GM20431 (cell line): ENCODE data around the gene OR2M3.
"Not testable (repeated sequence)": the region's sequence is repeated elsewhere in the genome, so short reads cannot be mapped to it uniquely, and the experiment has no call there.

Source experiments
- in situ Hi-C: fragments of 300-500 bp; cut with MseI, MboI; formaldehyde crosslinking; loops from one replicate; pipeline ENCODE4 v1.15.0; 2020; ENCODE audit warnings: low sequenced_read_pairs; ENCODE audit not compliant: unreplicated experiment

Gene OR2M3

GRCh38 chr1:248196965-248197364, at the start of gene OR2M3:
OR2M3 (plus strand) TSS chr1:248197265; CDS start chr1:248203068, 5,803 bp downstream.
- in situ Hi-C loops = no loop called here

DNA sequence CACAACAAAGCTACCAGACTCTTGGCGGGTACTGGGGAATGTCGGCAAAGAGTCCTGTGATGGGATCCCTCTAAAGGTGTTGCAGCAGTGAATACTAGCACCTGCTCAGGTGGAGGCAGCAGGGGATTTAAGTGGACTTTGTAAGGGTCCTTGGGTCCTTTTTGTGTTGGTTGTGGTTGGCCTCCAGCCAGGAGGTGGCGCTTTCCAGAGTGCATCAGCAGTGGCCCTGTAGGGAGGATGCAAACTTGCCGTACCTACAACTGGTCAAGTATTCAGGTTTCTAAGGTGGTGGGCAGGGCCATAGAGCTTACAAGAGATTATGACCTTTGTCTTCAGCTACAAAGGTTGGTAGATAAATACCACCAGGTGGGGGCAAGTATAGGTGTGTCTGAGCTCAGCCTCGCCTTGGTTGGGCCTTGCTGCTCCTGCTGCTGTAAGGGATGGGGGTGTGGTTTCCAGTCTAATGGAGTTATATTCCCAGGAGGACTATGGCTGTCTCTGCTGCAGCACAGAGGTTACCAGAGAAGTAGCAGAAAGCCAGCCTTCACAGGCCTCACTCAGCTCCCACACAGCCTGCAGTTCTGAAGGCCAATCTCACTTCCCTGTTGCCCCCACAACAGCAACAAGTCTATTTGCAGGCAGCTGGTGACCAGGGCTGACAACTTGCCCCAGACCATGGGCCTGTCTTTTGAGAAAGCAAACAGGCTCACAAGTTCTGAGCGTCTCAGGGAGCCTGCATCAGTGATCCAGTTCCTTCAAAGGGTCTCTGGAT, 44.8 kb upstream of the OR2M3 start:
- in situ Hi-C loops = no loop called here

- in situ Hi-C loops = no loop called here
Measured at GRCh38 chr1:248155927-248156326, 41.1 kb upstream of the OR2M3 start.

DNA sequence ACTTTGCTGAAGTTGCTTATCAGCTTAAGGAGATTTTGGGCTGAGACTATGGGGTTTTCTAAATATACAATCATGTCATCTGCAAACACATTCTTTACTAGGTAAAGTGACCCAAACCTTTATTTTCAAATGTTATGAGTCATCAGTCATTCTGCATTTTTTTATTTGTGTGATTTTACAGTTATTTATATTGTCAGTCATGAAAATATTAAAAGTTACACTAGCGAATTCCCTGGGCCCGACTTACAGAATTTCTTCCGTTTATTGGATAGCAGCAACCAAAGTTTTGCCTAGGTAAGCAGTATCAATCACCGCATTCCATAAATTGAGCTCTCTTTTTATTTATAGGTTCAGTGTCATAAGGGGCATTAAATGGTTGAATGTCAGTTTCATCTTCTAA, 38.3 kb upstream of the OR2M3 start:
- in situ Hi-C loops = no loop called here

GRCh38 chr1:248164031-248164430, 33.0 kb upstream of the OR2M3 start:
- in situ Hi-C loops = no loop called here

DNA sequence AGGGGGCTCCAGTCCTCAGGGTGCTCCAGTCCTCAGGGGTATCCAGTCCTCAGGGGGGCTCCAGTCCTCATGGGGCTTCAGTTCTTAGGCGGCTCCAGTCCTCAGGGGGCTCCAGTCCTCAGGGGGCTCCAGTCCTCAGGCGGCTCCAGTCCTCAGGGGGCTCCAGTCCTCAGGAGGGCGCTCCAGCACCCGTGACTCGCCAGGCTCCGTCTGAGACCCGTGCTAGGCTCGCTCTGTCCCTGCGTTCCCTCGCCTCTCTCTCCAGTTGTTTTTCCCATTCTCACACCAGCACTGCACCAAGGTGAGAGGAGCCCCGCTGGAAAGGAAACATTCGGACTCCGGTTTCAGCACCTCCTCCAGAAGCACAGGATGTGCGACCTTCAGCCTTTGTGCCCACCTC, 31.9 kb upstream of the OR2M3 start:
- in situ Hi-C loops = no loop called here

GRCh38 chr1:248174521-248174920, 22.5 kb upstream of the OR2M3 start, which contains the start of gene OR2M2:
OR2M2 (plus strand) TSS chr1:248174821; CDS start chr1:248179986, 5,165 bp downstream.
- in situ Hi-C loops = no loop called here

DNA sequence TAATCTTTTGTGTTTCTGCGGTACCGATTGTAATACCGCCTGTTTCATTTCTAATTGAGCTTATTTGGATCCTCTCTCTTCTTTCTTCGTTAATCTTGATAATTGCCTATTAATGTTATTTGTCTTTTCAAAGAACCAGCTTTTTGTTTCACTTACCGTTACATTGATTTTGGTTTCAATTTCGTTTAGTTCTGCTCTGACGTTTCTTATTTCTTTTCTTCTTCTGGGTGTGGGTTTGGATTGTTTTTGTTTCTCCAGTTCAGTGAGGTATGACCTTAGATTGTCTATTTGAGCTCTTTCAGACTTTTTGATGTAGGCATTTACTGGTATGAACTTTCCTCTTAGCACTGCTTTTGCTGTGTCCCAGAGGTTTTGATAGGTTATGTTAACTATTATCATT, 13.1 kb upstream of the OR2M3 start:
- in situ Hi-C loops = no loop called here

DNA sequence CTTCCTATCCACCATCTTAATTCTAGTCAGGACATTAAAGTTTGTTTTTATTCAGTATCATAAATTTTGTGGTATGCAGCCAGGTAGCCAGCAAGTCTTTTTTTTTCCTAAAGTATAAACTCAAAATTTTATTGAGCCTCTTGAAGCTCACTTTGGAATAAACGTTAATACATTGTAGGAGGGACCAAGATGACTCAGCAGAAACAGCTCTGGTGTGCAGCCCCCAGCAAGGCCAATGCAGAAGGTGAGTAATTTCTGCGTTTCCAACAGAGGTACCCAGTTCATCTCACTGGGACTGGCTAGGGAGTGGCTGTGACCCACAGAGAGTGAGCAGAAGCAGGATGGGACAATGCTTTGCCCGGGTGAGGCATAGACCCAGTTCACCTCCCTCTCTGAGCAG, 9.7 kb upstream of the OR2M3 start:
- in situ Hi-C loops = no loop called here

DNA sequence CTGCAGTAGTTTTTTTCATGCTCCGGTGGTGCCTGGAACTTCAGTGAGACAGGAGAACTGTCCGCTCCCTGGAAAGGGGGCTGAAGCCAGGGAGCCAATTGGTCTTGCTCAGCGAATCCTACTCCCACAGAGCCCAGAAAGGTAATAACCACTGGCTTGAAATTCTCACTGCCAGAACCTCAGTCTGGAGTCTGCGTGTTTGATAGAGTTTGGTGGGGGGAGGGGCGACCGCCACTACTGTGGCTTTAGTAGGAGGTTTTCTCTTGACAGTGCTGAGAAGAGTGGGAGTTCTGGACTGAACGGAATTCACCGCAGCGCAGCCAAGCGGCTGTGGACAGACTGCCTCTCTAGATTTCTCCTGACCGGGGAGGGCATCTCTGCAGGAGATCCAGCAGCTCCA, 8.0 kb upstream of the OR2M3 start:
- in situ Hi-C loops = no loop called here

DNA sequence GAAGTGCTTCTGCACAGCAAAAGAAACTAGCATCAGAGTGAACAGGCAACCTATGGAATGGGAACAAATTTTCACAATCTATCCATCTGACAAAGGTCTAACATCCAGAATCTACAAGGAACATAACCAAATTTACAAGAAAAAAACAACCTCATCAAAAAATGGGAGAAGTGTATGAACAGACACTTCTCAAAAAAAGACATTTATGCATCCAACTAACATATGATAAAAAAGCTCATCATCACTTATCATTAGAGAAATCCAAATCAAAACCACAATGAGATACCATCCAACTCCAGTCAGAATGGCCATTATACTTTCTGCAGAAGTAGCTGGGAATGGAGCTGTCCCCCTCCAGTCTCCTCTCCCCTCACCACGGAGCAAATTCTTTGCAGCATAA, 2.9 kb upstream of the OR2M3 start:
- in situ Hi-C loops = no loop called here

DNA sequence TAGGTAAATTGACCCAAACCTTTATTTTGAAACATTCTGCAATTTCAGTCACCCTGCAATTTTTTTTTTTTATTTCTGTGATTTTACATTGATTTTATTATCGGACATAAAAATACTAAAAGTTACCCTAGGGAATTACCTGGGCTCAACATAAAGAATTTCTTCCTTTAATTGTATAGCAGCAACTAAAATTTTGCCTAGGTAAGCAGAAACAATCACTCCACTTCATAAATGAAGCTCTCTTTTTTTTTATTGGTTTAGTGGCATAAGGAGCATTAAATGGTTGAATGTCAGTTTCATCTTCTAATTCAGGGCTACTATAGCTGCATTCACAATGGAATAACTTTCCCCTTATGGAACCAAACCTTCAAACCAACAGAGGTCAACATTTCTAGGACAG, 18.8 kb downstream of the OR2M3 start:
- in situ Hi-C loops = no loop called here

DNA sequence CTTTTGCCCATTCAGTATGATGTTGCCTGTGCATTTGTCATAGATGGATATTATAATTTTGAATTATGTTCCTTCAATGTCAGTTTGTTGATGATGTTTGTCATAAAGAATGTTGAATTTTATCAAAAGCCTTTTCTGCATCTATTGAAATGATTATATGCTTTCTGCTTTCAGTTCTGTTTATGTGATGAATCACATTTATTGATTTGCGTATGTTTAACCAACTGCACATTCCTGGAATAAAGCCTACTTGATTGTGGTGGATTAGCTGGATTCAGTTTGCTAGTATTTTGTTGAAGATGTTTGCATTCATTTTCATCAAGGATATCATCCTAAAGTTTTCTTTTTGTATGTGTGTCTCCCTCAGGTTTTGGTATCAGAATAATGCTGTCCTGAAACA, 28.5 kb downstream of the OR2M3 start:
- in situ Hi-C loops = no loop called here

GRCh38 chr1:248229360-248229908, 32.4 kb downstream of the OR2M3 start:
- in situ Hi-C loops = no loop called here

GRCh38 chr1:248231117-248231516, 34.1 kb downstream of the OR2M3 start, which contains the start of gene OR2M4:
OR2M4 (plus strand) TSS chr1:248231417; CDS start chr1:248238929, 7,512 bp downstream.
- in situ Hi-C loops = no loop called here

DNA sequence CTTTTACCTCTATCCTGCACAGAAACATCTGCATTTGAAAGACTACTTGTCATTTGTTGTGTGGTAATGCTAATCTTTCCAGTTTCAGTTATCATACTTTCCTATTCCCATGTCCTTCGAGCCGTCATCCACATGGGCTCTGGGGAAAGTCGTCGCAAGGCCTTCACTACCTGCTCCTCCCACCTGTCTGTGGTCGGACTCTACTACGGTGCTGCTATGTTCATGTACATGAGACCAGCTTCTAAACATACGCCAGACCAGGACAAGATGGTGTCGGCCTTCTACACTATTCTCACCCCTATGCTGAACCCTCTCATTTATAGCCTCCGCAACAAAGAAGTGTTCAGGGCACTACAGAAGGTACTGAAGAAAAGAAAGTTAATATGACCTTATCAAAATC, 42.4 kb downstream of the OR2M3 start:
- in situ Hi-C loops = no loop called here

GRCh38 chr1:248243204-248243603, 46.1 kb downstream of the OR2M3 start:
- in situ Hi-C loops = no loop called here

GRCh38 chr1:248259309-248259708, 62.2 kb downstream of the OR2M3 start:
- in situ Hi-C loops = not testable (repeated sequence)
